Measurements from ENCODE around the gene KLK12.

DNA sequence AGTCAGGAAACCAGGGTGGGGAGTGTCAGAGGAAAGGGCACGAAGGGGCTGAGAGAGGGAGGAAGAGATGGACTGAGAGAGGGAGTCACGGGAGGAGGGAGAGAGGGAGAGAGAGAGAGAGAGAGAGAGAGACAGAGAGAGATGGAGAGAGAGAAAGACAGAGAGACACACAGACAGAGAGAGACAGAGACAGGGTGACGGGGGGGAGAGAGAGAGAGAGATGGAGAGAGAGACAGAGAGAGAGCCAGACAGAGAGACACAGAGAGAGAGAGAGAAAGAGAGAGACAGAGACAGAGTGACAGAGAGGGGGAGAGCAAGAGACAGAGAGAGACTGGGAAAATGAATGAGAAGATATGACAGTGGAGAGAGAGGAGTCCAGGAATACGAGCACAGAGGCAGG is 48.4 kb upstream of the KLK12 start:
- TF ChIP-seq, protein P1, sequence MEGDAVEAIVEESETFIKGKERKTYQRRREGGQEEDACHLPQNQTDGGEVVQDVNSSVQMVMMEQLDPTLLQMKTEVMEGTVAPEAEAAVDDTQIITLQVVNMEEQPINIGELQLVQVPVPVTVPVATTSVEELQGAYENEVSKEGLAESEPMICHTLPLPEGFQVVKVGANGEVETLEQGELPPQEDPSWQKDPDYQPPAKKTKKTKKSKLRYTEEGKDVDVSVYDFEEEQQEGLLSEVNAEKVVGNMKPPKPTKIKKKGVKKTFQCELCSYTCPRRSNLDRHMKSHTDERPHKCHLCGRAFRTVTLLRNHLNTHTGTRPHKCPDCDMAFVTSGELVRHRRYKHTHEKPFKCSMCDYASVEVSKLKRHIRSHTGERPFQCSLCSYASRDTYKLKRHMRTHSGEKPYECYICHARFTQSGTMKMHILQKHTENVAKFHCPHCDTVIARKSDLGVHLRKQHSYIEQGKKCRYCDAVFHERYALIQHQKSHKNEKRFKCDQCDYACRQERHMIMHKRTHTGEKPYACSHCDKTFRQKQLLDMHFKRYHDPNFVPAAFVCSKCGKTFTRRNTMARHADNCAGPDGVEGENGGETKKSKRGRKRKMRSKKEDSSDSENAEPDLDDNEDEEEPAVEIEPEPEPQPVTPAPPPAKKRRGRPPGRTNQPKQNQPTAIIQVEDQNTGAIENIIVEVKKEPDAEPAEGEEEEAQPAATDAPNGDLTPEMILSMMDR (IDR thresholded peaks at IDR 0.05): no peak
- TF ChIP-seq POLR2A (IDR thresholded peaks at IDR 0.05): no peak
